Stomach (tissue), 9 donors: Measurements from ENCODE around the gene GABRB1. TPM values are rescaled to one million over a fixed set of nuclear protein-coding genes. Genes with fewer than 3 reads are reported as not detected.

Experiments
- DNase-seq, 2 donors: peaks; one replicate each; pipeline versions ENCODE4 v3.0.0 to v3.0.0-alpha.2; 2013 to 2019
- H3K27ac ChIP-seq, 5 donors: fragments of 200-600 bp in 4 of 5; sonication (generic) in 4 of 5; one replicate each; pipeline ENCODE4 v1.5.1; 2013 to 2019; ENCODE audit warnings: mild to moderate bottlenecking in 1 of 5, moderate library complexity in 1 of 5
- H3K27me3 ChIP-seq, 3 donors: fragments of 200-600 bp; sonication (generic); one replicate each; pipeline ENCODE4 v1.5.1; 2017 to 2019; ENCODE audit warnings: mixed run types in 1 of 3
- H3K36me3 ChIP-seq, 4 donors: fragments of 200-600 bp; sonication (generic); 1 replicate in 3 of 4; 2 replicates in 1 of 4; pipeline ENCODE4 v1.5.1; 2016 to 2019
- H3K4me1 ChIP-seq, 4 donors: fragments of 200-600 bp; sonication (generic); one replicate each; pipeline ENCODE4 v1.5.1; 2016 to 2019
- H3K4me3 ChIP-seq, 4 donors: fragments of 200-600 bp; sonication (generic) in 3 of 4; one replicate each; pipeline ENCODE4 v1.5.1; 2016 to 2019; ENCODE audit warnings: mild to moderate bottlenecking in 1 of 4
- H3K9me3 ChIP-seq, 4 donors: fragments of 200-600 bp; sonication (generic); one replicate each; pipeline ENCODE4 v1.5.1; 2016 to 2019
- CTCF ChIP-seq, 7 experiments: fragments of 450-650 bp in 4 of 7; fragments of 200-600 bp in 3 of 7; sonication (generic) in 3 of 7; IDR thresholded peaks; one replicate each; pipeline ENCODE4 v1.5.1; 2016 to 2019; ENCODE audit warnings: antibody characterized with exemption in 7 of 7, control low read depth in 2 of 7, mild to moderate bottlenecking in 1 of 7
- EP300 ChIP-seq: sonication (generic); formaldehyde crosslinking; IDR thresholded peaks from one replicate; pipeline ENCODE4 v1.6.1; 2017; ENCODE audit warnings: antibody characterized with exemption
- POLR2A ChIP-seq, 4 donors: fragments of 450-650 bp; IDR thresholded peaks; one replicate each; pipeline ENCODE4 v1.6.1; 2016; ENCODE audit warnings: antibody characterized with exemption in 4 of 4, control low read depth in 2 of 4, mild to moderate bottlenecking in 1 of 4, moderate library complexity in 1 of 4
- POLR2AphosphoS5 ChIP-seq, 3 donors: sonication (generic); formaldehyde crosslinking; IDR thresholded peaks; one replicate each; pipeline ENCODE4 v1.6.1; 2016; ENCODE audit warnings: antibody characterized with exemption in 3 of 3
- WGBS, 5 donors: extraction: QIAGEN DNeasy Blood & Tissue Kit in 3 of 5; methylation state at CpG; one replicate each; pipeline versions ENCODE4 v1.1.5 to v1.1.7; 2013 to 2018; 5-methylcytosine and 5-hydroxymethylcytosine counted together
- intact Hi-C: fragments of 100-400 bp; cut with DNase I; formaldehyde crosslinking; loops from one replicate; pipeline ENCODE4 v1.15.1; 2023; ENCODE audit warnings: low total_unique reads
- polyA plus RNA-seq, 3 donors: library from polyadenylated mRNA; stranded (reverse); fragments of 200-250 nt; gene quantifications; one replicate each; pipeline ENCODE4 v1.2.3, GENCODE V29; 2013
- total RNA-seq, 5 donors: library from RNA; depleted of rRNA; stranded (reverse); fragments of >200 nt; gene quantifications; one replicate each; pipeline versions ENCODE4 v1.1.0 to v1.2.3, GENCODE V29; 2014 to 2016
- donor health status: healthy with polysubstance abuse.
- donor health status: Bipolar disorder and iron deficiency.
- donor health status: healthy.

Gene GABRB1
- total and polyA plus RNA-seq, 8 donors = 2.8 TPM; not detected in 7

- Histone ChIP-seq H3K4me3 (no peak overlapping the region), H3K9me3 (no peaks in the 10 kb centered on the region), H3K36me3 (no peaks in the 10 kb centered on the region), H3K27me3 (no peaks in the 10 kb centered on the region), H3K4me1 (no peaks in the 10 kb centered on the region), H3K27ac (no peak overlapping the region)
- no peak for TF ChIP-seq CTCF (IDR thresholded peaks at IDR 0.05)
- no peak for DNase-seq
- WGBS, 5 donors = 71 to 87% (median 82%) methylated on average over 2 of the region's 2 CpGs
- intact Hi-C loops = no loop called here
These were observed 33.7 kb downstream of the GABRB1 start for GRCh38 chr4:47065051-47065481.

DNA sequence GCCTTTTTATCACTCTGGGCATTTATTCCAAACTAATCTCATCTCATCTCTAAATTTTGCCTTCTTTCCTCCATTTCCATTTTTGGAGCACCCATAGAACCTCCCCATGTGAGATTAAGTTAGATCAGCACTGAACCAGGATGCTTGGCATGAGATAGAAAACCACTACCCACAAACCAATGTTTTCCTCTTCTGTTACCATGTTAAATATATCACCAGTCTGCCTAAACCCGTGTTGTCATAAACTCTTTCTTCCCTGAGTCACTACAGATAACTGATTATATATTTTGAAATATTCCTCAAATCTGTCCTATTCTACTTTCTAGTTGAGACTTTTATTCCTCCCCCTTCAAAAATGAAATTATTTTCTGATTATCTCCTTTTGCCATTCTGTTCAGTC is 37.6 kb downstream of the GABRB1 start:
- Histone ChIP-seq H3K9me3 (no peaks in the 10 kb centered on the region), H3K36me3 (no peaks in the 10 kb centered on the region), H3K4me3 (no peak overlapping the region), H3K27me3 (no peaks in the 10 kb centered on the region), H3K27ac (no peak overlapping the region), H3K4me1 (no peaks in the 10 kb centered on the region)
- intact Hi-C loops = no loop called here
- TF ChIP-seq CTCF (IDR thresholded peaks at IDR 0.05) (no peak), EP300 (no peak), POLR2A (IDR thresholded peaks at IDR 0.05) (no peak), POLR2AphosphoS5 (IDR thresholded peaks at IDR 0.05) (no peak)
- 48 to 71% (median 63%) methylated on average over 1 of the region's 1 CpG for WGBS, 5 donors
- no peak for DNase-seq

- intact Hi-C loops = no loop called here
- H3K9me3 ChIP-seq = no peaks in the 10 kb centered on the region
- DNase-seq = no peak
- WGBS, 5 donors = 26 to 59% (median 33%) methylated on average over 1 of the region's 1 CpG
- H3K4me3 ChIP-seq = no peak overlapping the region
- H3K4me1 ChIP-seq = no peaks in the 10 kb centered on the region
- TF ChIP-seq CTCF (IDR thresholded peaks at IDR 0.05) (no peak), EP300 (no peak), POLR2A (IDR thresholded peaks at IDR 0.05) (no peak), POLR2AphosphoS5 (IDR thresholded peaks at IDR 0.05) (no peak)
- no peak overlapping the region for H3K27ac ChIP-seq
- no peaks in the 10 kb centered on the region for H3K27me3 ChIP-seq
- H3K36me3 ChIP-seq = no peaks in the 10 kb centered on the region
These were observed 40.6 kb downstream of the GABRB1 start for GRCh38 chr4:47071901-47072341.

DNA sequence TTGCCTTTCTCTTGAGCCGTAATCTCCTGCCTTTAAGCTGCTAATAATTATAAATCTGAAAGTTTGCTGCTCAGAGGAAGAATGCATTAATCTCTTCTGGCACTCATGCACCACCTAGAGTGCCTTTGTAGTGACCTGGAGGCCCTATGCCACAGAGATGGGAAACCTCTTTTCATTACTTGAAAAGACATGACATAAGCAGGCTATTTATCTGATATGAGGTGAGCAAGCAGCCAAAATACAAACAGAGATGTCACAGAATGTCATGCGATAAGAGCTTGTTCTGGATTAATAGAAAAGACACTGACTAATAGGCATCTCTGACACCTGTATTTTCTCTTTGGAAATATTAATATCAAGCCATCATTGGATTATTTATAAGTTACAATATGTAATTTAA is 42.3 kb downstream of the GABRB1 start:
- no peak for DNase-seq
- H3K27ac ChIP-seq = no peak overlapping the region
- H3K36me3 ChIP-seq = no peaks in the 10 kb centered on the region
- no peaks in the 10 kb centered on the region for H3K27me3 ChIP-seq
- no peak overlapping the region for H3K4me3 ChIP-seq
- intact Hi-C loops = no loop called here
- TF ChIP-seq POLR2A (IDR thresholded peaks at IDR 0.05) (no peak), EP300 (no peak), POLR2AphosphoS5 (IDR thresholded peaks at IDR 0.05) (no peak), CTCF (IDR thresholded peaks at IDR 0.05) (no peak)
- H3K4me1 ChIP-seq = no peaks in the 10 kb centered on the region
- no peaks in the 10 kb centered on the region for H3K9me3 ChIP-seq
- WGBS, 5 donors = 79 to 94% (median 87%) methylated on average over 2 of the region's 2 CpGs
